Smooth muscle cell (in vitro differentiated cells): ENCODE data around the gene TMEM11. TPM values are rescaled to one million over a fixed set of nuclear protein-coding genes. Genes with fewer than 3 reads are reported as not detected.

Experiments used
- DNase-seq: peaks from one replicate; lab custom pipeline; 2025; ENCODE audit not compliant: unreplicated experiment; lab: John Stamatoyannopoulos, UW
- H2AFZ ChIP-seq: fragments of 200-600 bp; sonication (generic); 2 replicates; pipeline ENCODE4 v1.6.0; 2016; ENCODE audit warnings: antibody characterized with exemption, low read depth, mild to moderate bottlenecking
- H3F3A ChIP-seq: fragments of 200-600 bp; sonication (generic); 2 replicates; pipeline ENCODE4 v1.6.0; 2017; ENCODE audit warnings: antibody characterized with exemption, low read depth
- H3K27ac ChIP-seq: fragments of 200-600 bp; sonication (generic); 2 replicates; pipeline ENCODE4 v1.5.1; 2016; ENCODE audit warnings: low read depth, mild to moderate bottlenecking
- H3K27me3 ChIP-seq: fragments of 200-600 bp; sonication (generic); 2 replicates; pipeline ENCODE4 v1.6.1; 2016; ENCODE audit warnings: low read depth, mild to moderate bottlenecking
- H3K36me3 ChIP-seq: fragments of 200-600 bp; sonication (generic); 2 replicates; pipeline ENCODE4 v1.5.1; 2016; ENCODE audit warnings: low read depth
- H3K4me1 ChIP-seq: fragments of 200-600 bp; sonication (generic); 2 replicates; pipeline ENCODE4 v1.5.1; 2016; ENCODE audit warnings: low read depth
- H3K4me2 ChIP-seq: fragments of 200-600 bp; sonication (generic); 2 replicates; pipeline ENCODE4 v1.6.0; 2016; ENCODE audit warnings: mild to moderate bottlenecking
- H3K4me3 ChIP-seq: fragments of 200-600 bp; sonication (generic); 2 replicates; pipeline ENCODE4 v1.5.1; 2016; ENCODE audit warnings: mild to moderate bottlenecking
- H3K79me2 ChIP-seq: fragments of 200-600 bp; sonication (generic); 2 replicates; pipeline ENCODE4 v1.6.0; 2016; ENCODE audit warnings: low read depth, mild to moderate bottlenecking
- H3K9ac ChIP-seq: fragments of 200-600 bp; sonication (generic); 2 replicates; pipeline ENCODE4 v1.6.0; 2016; ENCODE audit warnings: low read depth
- H3K9me3 ChIP-seq: fragments of 200-600 bp; sonication (generic); replicated peaks from 2 replicates; pipeline ENCODE4 v1.5.1; 2016; ENCODE audit warnings: low read depth
- H4K20me1 ChIP-seq: fragments of 200-600 bp; sonication (generic); 2 replicates; pipeline ENCODE4 v1.6.0; 2016; ENCODE audit warnings: low read depth
- CTCF ChIP-seq: fragments of 200-600 bp; sonication (generic); IDR thresholded peaks from 2 replicates; pipeline ENCODE4 v1.5.1; 2017; ENCODE audit warnings: borderline replicate concordance, mild to moderate bottlenecking, antibody characterized with exemption; ENCODE audit not compliant: insufficient read depth, poor library complexity, severe bottlenecking
- WGBS: methylation state at CpG from one replicate; pipeline ENCODE4 v1.1.7; 2016; ENCODE audit warnings: low lambda C conversion rate; 5-methylcytosine and 5-hydroxymethylcytosine counted together
- polyA plus RNA-seq: library from polyadenylated mRNA; unstranded; fragments of >200 nt; fragmentation: Nextera tagmentation; extraction: Ambion mirVana; gene quantifications from 2 replicates; pipeline ENCODE4 v1.2.1, GENCODE V29; 2016
- total RNA-seq: library from RNA; depleted of rRNA; stranded (reverse); fragments of >200 nt; gene quantifications from 2 replicates; pipeline ENCODE4 v1.2.3, GENCODE V29; 2014

Gene TMEM11
- total and polyA plus RNA-seq, 2 experiments from 2014 or later, result 24.0 to 80.3 TPM

GRCh38 chr17:21172846-21173245 is 41.1 kb downstream of the TMEM11 start:
- Histone ChIP-seq H3K9me3 (no peaks in the 10 kb centered on the region), H3K4me1 (no peaks in the 10 kb centered on the region), H3K27me3 (no peaks in the 10 kb centered on the region), H4K20me1 (peaks cover 13% of the 10 kb centered on the region), H3F3A (no peaks in the 10 kb centered on the region), H2AFZ (no peak overlapping the region), H3K4me3 (no peak overlapping the region), H3K9ac (no peak overlapping the region), H3K4me2 (no peak overlapping the region), H3K36me3 (no peaks in the 10 kb centered on the region), H3K27ac (no peak overlapping the region), H3K79me2 (no peaks in the 10 kb centered on the region)
- DNase-seq, result no peak
- 99% methylated on average over 6 of the region's 6 CpGs for WGBS
- TF ChIP-seq CTCF, result no peak

GRCh38 chr17:21171970-21172510 is 41.9 kb downstream of the TMEM11 start:
- Histone ChIP-seq H3K4me3 (no peak overlapping the region), H3K27ac (no peak overlapping the region), H3K4me2 (no peak overlapping the region), H2AFZ (no peak overlapping the region), H3K27me3 (no peaks in the 10 kb centered on the region), H4K20me1 (peaks cover 17% of the 10 kb centered on the region), H3K4me1 (no peaks in the 10 kb centered on the region), H3K9ac (no peak overlapping the region), H3K9me3 (no peaks in the 10 kb centered on the region), H3F3A (no peaks in the 10 kb centered on the region), H3K36me3 (no peaks in the 10 kb centered on the region), H3K79me2 (no peaks in the 10 kb centered on the region)
- TF ChIP-seq CTCF, result no peak
- DNase-seq, result no peak
- WGBS, result 95% methylated on average over 16 of the region's 17 CpGs

- WGBS, result 94% methylated on average over 12 of the region's 12 CpGs
- no peak overlapping the region for H3K4me3 ChIP-seq
- H3K9ac ChIP-seq, result no peak overlapping the region
- H3K4me1 ChIP-seq, result no peaks in the 10 kb centered on the region
- no peaks in the 10 kb centered on the region for H3K36me3 ChIP-seq
- H3K4me2 ChIP-seq, result no peak overlapping the region
- DNase-seq, result no peak
- H3K27me3 ChIP-seq, result no peaks in the 10 kb centered on the region
- H3K9me3 ChIP-seq, result no peaks in the 10 kb centered on the region
- no peak for TF ChIP-seq CTCF
- no peak overlapping the region for H2AFZ ChIP-seq
- H3F3A ChIP-seq, result no peaks in the 10 kb centered on the region
- no peak overlapping the region for H3K27ac ChIP-seq
- no peaks in the 10 kb centered on the region for H3K79me2 ChIP-seq
- H4K20me1 ChIP-seq, result peaks cover 17% of the 10 kb centered on the region
These were observed 42.5 kb downstream of the TMEM11 start for GRCh38 chr17:21171309-21171922.

GRCh38 chr17:21170809-21171208 is 43.2 kb downstream of the TMEM11 start:
- no peak for TF ChIP-seq CTCF
- Histone ChIP-seq H3K36me3 (no peaks in the 10 kb centered on the region), H3K9ac (no peak overlapping the region), H3K27me3 (no peaks in the 10 kb centered on the region), H3K9me3 (no peaks in the 10 kb centered on the region), H3F3A (no peaks in the 10 kb centered on the region), H2AFZ (no peak overlapping the region), H4K20me1 (peaks cover 17% of the 10 kb centered on the region), H3K27ac (no peak overlapping the region), H3K4me3 (no peak overlapping the region), H3K4me1 (no peaks in the 10 kb centered on the region), H3K4me2 (no peak overlapping the region), H3K79me2 (no peaks in the 10 kb centered on the region)
- WGBS, result 87% methylated on average over 7 of the region's 7 CpGs
- no peak for DNase-seq
